Psoas muscle (tissue), 8 donors: ENCODE data around the gene KCTD2. TPM values are rescaled to one million over a fixed set of nuclear protein-coding genes. Genes with fewer than 3 reads are reported as not detected.

ENCODE experiments used
- ATAC-seq, 4 donors: fragments of 200-7000 bp; cut with Tn5 transposase; one replicate each; pipeline ENCODE4 v1.9.1; 2020; ENCODE audit warnings: moderate library complexity in 3 of 4, mild to moderate bottlenecking in 2 of 4
- DNase-seq, 2 donors: peaks; one replicate each; pipeline ENCODE4 v3.0.0-alpha.2; 2020
- H3K27ac ChIP-seq: fragments of 200-600 bp; one replicate; pipeline ENCODE4 v1.8.0; 2022
- H3K27me3 ChIP-seq, 3 donors: fragments of 200-600 bp in 1 of 3; one replicate each; pipeline versions ENCODE4 v1.6.1 to v1.8.0; 2013 to 2022; ENCODE audit warnings: low read length in 2 of 3, mild to moderate bottlenecking in 2 of 3, moderate library complexity in 1 of 3; ENCODE audit not compliant: insufficient read depth in 3 of 3
- H3K36me3 ChIP-seq, 2 donors: fragments of 200-600 bp in 1 of 2; one replicate each; pipeline versions ENCODE4 v1.6.1 to v1.8.0; 2013 to 2022; ENCODE audit warnings: low read depth in 1 of 2, mild to moderate bottlenecking in 1 of 2, moderate library complexity in 1 of 2; ENCODE audit not compliant: insufficient read depth in 1 of 2
- H3K4me1 ChIP-seq: fragments of 200-600 bp; one replicate; pipeline ENCODE4 v1.8.0; 2022
- H3K4me3 ChIP-seq: fragments of 200-600 bp; one replicate; pipeline ENCODE4 v1.8.0; 2022; ENCODE audit warnings: mild to moderate bottlenecking
- H3K9me3 ChIP-seq: fragments of 200-600 bp; one replicate; pipeline ENCODE4 v1.8.0; 2022
- CTCF ChIP-seq: fragments of 200-600 bp; IDR thresholded peaks from one replicate; pipeline ENCODE4 v1.8.0; 2022; ENCODE audit warnings: antibody characterized with exemption
- WGBS, 3 donors: extraction: QIAGEN DNeasy Blood & Tissue Kit; methylation state at CpG; one replicate each; pipeline versions ENCODE4 v1.1.6 to v1.1.7; 2013; 5-methylcytosine and 5-hydroxymethylcytosine counted together
- intact Hi-C, 2 donors: fragments of 100-400 bp; cut with DNase I; formaldehyde crosslinking; loops; one replicate each; pipeline versions ENCODE4 v1.11.0 to v1.14.2; 2022
- polyA plus RNA-seq, 3 donors: library from polyadenylated mRNA; stranded (reverse); fragments of 200-250 nt; gene quantifications; one replicate each; pipeline ENCODE4 v1.2.3, GENCODE V29; 2013
- total RNA-seq, 4 donors: library from RNA; stranded (reverse); fragmentation: NEBNext Ultra II Directional in 2 of 4; extraction: Animal tissue kit (Norgen Biotek cat#: 25700) in 2 of 4; gene quantifications; one replicate each; pipeline versions ENCODE4 v1.2.1 to v1.2.4, GENCODE V29; 2021 to 2023
- donor health status: healthy with polysubstance abuse.
- donor health status: DM: no; HTN: no; CAD: no; lungs with moderate emphysema.
- donor health status: Bipolar disorder and iron deficiency.
- donor health status: healthy.
- donor health status: DM: yes; HTN: yes; CAD: no.
- donor health status: DM: no; HTN: no; CAD: no.
- donor health status: DM: no; HTN: no; CAD: no.
- donor health status: DM: yes; HTN: yes; CAD: no.

KCTD2 gene
- total and polyA plus RNA-seq, 7 donors, result 26.9 to 71.2 (median 34.5) TPM

GRCh38 chr17:75030161-75030560 lies 16.9 kb upstream of the KCTD2 start:
- Histone ChIP-seq H3K9me3 (no peaks in the 10 kb centered on the region), H3K27me3 (no peaks in the 10 kb centered on the region), H3K27ac (no peak overlapping the region), H3K4me1 (peaks cover 14% of the 10 kb centered on the region), H3K36me3 (no peaks in the 10 kb centered on the region), H3K4me3 (no peak overlapping the region)
- WGBS, 3 donors, result 77 to 94% (median 92%) methylated on average over 8 of the region's 8 CpGs
- DNase-seq, result no peak
- no peak for ATAC-seq
- intact Hi-C loops, result no loop called here
- no peak for TF ChIP-seq CTCF

DNA sequence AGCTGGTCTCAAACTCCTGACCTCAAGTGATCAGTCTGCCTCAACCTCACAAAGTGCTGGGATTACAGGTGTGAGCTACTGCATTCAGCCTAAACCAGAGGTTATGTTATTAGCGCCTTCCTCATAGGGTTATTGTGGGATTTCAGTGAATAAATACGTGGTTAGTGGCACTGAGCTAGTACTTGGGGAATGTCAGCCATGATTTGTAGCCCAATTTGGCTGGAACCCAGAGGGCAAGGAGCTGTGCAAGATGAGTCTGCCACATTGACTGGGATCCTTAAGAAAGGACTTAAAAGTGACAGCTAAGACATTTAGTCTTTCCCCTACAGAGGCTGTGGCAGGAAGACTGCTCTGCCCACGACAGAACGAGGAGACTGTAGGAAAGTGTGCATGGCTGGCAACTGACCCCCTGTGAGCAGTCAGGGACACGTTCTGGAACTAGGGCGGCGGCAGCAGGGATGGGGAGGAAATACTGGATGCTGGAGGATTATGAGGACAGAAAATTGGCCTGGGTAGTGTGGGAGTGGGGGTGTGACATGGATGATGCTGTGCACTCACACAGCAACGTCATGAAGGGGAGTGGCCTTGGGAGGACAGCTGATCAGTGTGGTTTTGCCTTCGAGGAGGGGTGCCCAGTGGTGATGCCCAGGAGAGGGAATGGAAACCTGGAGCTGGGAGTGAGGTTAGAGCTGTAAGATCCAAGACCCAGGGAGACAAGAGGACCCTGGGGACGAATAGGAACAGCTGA lies 14.9 kb upstream of the KCTD2 start:
- DNase-seq, result peak; percentile 76 to 86
- WGBS, 3 donors, result 9 to 14% (median 11%) methylated on average over 10 of the region's 10 CpGs
- intact Hi-C loops, result no loop called here
- H3K9me3 ChIP-seq, result no peaks in the 10 kb centered on the region
- H3K36me3 ChIP-seq, result peaks cover 0 to 4% of the 10 kb centered on the region in 2 donors
- H3K27me3 ChIP-seq, result no peaks in the 10 kb centered on the region
- H3K27ac ChIP-seq, result peak overlapping the region; percentile 30
- H3K4me3 ChIP-seq, result peak overlapping the region; percentile 78
- no peak for TF ChIP-seq CTCF
- ATAC-seq, result peak in 2 of 4 donors; percentile 20
- H3K4me1 ChIP-seq, result peaks cover 30% of the 10 kb centered on the region

DNA sequence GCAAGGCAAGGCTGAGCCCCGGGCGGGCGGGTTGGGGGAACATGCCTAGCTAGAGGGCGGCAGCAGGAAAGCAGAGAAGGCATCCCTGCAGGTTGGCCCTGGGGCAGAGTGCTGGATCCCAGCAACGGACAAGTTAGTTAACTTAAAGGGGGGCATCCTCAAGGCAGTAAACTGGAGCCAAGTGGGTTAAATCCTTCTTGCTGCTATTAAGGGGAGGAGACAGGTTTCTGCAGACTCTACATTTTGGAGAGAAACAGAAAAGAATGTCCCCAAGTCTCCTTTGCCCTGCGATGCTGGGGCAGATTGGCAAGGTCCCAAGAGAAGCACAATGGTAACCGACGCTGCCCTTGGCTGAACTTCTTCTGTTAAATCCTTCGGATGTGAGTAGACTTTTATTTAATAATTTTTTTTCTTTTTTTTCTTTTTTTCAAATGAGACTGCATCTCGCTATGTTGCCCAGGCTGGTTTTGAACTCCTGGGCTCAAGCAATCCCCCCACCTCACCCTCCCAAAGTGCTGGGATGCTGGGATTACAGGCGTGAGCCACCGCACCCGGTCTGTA lies 14.2 kb upstream of the KCTD2 start:
- no peak overlapping the region for H3K27ac ChIP-seq
- peaks cover 30% of the 10 kb centered on the region for H3K4me1 ChIP-seq
- no peaks in the 10 kb centered on the region for H3K9me3 ChIP-seq
- ATAC-seq, result no peak
- 2 to 4% (median 4%) methylated on average over 13 of the region's 13 CpGs for WGBS, 3 donors
- peaks cover 0 to 9% of the 10 kb centered on the region in 2 donors for H3K36me3 ChIP-seq
- peak in 1 of 2 donors; percentile 30 for DNase-seq
- peak overlapping the region; percentile 78 for H3K4me3 ChIP-seq
- intact Hi-C loops, result no loop called here
- no peaks in the 10 kb centered on the region for H3K27me3 ChIP-seq
- no peak for TF ChIP-seq CTCF

- Histone ChIP-seq H3K9me3 (no peaks in the 10 kb centered on the region), H3K36me3 (peaks cover 0 to 17% of the 10 kb centered on the region in 2 donors), H3K4me3 (peak overlapping the region; percentile 78), H3K4me1 (peaks cover 30% of the 10 kb centered on the region), H3K27me3 (no peaks in the 10 kb centered on the region), H3K27ac (peak overlapping the region; percentile 87)
- DNase-seq (peak; percentile 88 to 94), ATAC-seq (peak; percentile 73 to 82 (median 76))
- intact Hi-C loops, result no loop called here
- no peak for TF ChIP-seq CTCF
- WGBS, 3 donors, result 1% methylated on average over 36 of the region's 36 CpGs
These were observed 13.4 kb upstream of the KCTD2 start for GRCh38 chr17:75033346-75034235.
